Activated CD4-positive, CD25-positive, alpha-beta regulatory T cell treated with anti-CD3 and anti-CD28 coated beads, Interleukin-2, amount 50 U/mL, for 72 hours (primary cell): ENCODE results near the gene GADD45G.

ENCODE experiments used
- DNase-seq: peaks from one replicate; pipeline ENCODE4 v3.0.0; 2021

Gene GADD45G

GRCh38 chr9:89655056-89655989 lies 50.5 kb downstream of the GADD45G start:
- DNase-seq: no peak
